Activated naive CD8-positive, alpha-beta T cell treated with anti-CD3 and anti-CD28 coated beads, Interleukin-2, amount 10 ng/mL, durations not matched to agents 7 days and 5 days (primary cell): Measurements from ENCODE around the gene PI4KA. TPM values are rescaled to one million over a fixed set of nuclear protein-coding genes. Genes with fewer than 3 reads are reported as not detected.
"Not testable (repeated sequence)": the region's sequence is repeated elsewhere in the genome, so short reads cannot be mapped to it uniquely, and the experiment has no call there.

Source experiments
- ATAC-seq: fragments of 150-1000 bp; cut with Tn5 transposase; one replicate; pipeline ENCODE4 v1.10.0; 2021; ENCODE audit warnings: low read depth, moderate library complexity
- POLR2A ChIA-PET: fragments of 350-600 bp; sonication (Branson Sonifier 250); formaldehyde crosslinking; loops from one replicate; lab custom pipeline; 2021; ENCODE audit warnings: antibody characterized with exemption; lab: Charles Lee
- DNase-seq: peaks from one replicate; pipeline ENCODE4 v3.0.0; 2021
- H3K27ac Mint-ChIP-seq: one replicate; pipeline ENCODE4 v1.8.0; 2022; ENCODE audit warnings: mild to moderate bottlenecking, mixed read lengths
- H3K27me3 Mint-ChIP-seq: one replicate; pipeline ENCODE4 v1.8.0; 2022; ENCODE audit warnings: mild to moderate bottlenecking, moderate library complexity, mixed read lengths
- H3K36me3 Mint-ChIP-seq: one replicate; pipeline ENCODE4 v1.8.0; 2021; ENCODE audit warnings: mild to moderate bottlenecking, mixed read lengths
- H3K4me1 Mint-ChIP-seq: one replicate; pipeline ENCODE4 v1.8.0; 2021; ENCODE audit warnings: mixed read lengths
- H3K4me3 Mint-ChIP-seq: one replicate; pipeline ENCODE4 v1.8.0; 2022; ENCODE audit warnings: mild to moderate bottlenecking, moderate library complexity, mixed read lengths
- H3K9me3 Mint-ChIP-seq: one replicate; pipeline ENCODE4 v1.8.0; 2021; ENCODE audit warnings: mixed read lengths
- total RNA-seq, 2 experiments: library from RNA; stranded (reverse); gene quantifications; one replicate each; pipeline ENCODE4 v1.2.3, GENCODE V29; 2021

PI4KA gene
- total RNA-seq, 2 experiments from 2014 or later: 100 to 106 TPM

DNA sequence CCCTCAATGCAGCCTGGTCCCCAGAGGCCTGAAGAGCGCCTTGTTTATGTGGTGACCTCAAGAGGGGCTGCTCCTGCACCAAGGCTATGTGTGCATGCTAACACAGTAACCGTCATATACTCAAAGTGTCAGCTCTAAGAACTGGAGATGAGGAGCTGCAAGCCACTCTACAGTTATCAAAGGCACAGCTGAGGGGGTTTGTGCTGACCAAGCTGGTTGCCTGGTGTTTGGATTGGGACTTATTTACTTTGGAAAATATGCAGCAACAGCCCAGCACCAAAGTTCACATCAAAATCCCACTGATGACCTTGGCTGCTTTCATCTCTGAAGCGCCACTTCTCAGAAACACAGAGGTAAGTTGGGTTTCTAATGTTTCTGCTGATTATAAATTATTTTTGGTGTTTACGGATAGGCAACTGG lies 84.8 kb downstream of the PI4KA start, which contains the start of gene SERPIND1:
Gene SERPIND1, plus strand, starts transcription at position 321 of the 420 bp plus-strand sequence. CDS start 5,200 bp downstream, outside the sequence.
- Mint-ChIP-seq H3K4me1 (peaks cover 8% of the 10 kb centered on the region), H3K27ac (no peak within 1 kb of the TSS), H3K9me3 (no peaks in the 10 kb centered on the region), H3K36me3 (peaks cover 3% of the 10 kb centered on the region), H3K4me3 (no peak within 1 kb of the TSS), H3K27me3 (no peaks in the 10 kb centered on the region)
- POLR2A ChIA-PET: no interaction called here
- DNase-seq (no peak), ATAC-seq (no peak)

DNA sequence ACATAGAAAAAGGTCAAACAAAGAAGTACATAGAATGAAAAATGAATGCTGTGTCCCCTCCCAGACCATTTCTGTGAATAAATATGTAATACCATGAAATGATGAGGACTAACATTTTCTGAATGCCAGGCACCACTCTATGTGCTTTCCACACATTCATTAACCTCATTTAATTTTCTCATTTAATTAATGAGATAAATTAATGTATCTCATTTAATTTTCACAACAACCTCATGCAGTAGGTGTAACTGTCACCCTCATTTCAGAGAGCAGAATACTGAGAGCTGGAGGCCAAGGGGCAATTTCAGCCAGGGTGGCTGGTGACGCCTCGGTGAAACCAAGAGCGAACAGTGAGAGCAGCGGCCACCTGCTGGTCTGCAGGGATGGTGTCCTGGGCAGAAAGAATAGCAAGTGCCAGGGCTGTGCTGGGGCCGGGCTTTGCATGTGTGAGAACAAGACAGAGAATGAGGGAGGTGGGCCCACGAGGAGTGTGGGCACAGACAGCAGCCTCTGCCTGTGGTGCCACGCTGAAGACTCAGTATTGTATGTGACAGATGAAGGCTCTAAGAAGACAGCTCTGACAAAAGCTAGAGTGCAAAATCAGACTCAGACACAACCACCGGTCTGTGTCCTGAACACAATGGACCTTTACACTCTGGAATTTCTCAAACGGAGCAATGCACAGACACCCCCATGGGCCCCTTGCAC lies 86.5 kb downstream of the PI4KA start:
- Mint-ChIP-seq H3K27ac (no peak overlapping the region), H3K4me3 (no peak overlapping the region), H3K27me3 (no peaks in the 10 kb centered on the region), H3K9me3 (no peaks in the 10 kb centered on the region), H3K4me1 (peaks cover 12% of the 10 kb centered on the region), H3K36me3 (peaks cover 6% of the 10 kb centered on the region)
- POLR2A ChIA-PET: no interaction called here
- no peak for DNase-seq
- ATAC-seq: no peak

GRCh38 chr22:20769496-20769826 lies 89.2 kb downstream of the PI4KA start:
- H3K27me3 Mint-ChIP-seq, H3K4me3 Mint-ChIP-seq, DNase-seq, H3K27ac Mint-ChIP-seq, ATAC-seq, POLR2A ChIA-PET, H3K9me3 Mint-ChIP-seq: not testable (repeated sequence)
- peaks cover 13% of the 10 kb centered on the region for H3K36me3 Mint-ChIP-seq
- H3K4me1 Mint-ChIP-seq: peaks cover 15% of the 10 kb centered on the region

- Mint-ChIP-seq H3K9me3 (no peaks in the 10 kb centered on the region), H3K4me1 (peaks cover 15% of the 10 kb centered on the region), H3K27ac (no peak overlapping the region), H3K27me3 (no peaks in the 10 kb centered on the region), H3K4me3 (no peak overlapping the region), H3K36me3 (peaks cover 15% of the 10 kb centered on the region)
- no peak for DNase-seq
- ATAC-seq: no peak
- POLR2A ChIA-PET: no interaction called here
Measured at GRCh38 chr22:20766530-20766929, 92.1 kb downstream of the PI4KA start.

DNA sequence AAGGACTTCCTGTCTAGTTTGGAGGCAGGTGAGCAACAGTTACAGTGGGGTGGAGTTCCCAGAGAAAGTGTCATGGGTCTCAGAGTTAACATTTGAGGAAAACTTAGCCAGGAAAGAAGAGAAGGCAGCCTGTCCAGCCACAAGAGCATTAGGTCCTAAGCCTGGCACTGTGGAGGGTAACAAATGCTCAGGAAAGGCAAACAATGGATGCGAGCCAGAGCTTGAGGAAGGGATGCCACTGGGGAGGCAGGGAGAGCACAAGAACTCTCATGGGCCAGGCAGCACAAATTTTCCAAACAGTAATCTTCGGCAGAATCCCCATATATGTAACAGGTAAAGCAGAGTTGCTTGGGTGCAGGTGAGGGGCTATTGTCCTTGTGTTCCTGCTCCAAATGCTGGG lies 92.7 kb downstream of the PI4KA start:
- POLR2A ChIA-PET: no interaction called here

DNA sequence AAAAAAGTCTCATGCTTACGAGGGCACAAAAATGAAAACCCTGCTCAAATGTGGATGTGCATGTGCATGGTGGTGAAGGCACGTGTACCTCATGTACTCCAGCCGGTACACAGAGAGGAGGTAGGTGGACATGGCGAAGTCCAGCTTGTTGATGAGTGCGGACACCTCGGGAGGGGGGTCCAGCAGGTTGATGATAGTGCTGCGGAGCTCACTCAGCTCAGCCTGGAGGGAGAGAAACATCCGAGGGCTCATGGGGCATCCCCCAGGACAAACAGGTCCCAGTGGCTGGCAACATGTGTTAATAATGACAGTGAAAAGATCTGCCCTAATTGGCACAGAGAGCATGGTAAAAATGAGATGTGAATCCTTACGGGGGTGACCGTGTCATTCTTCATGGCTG lies 93.9 kb downstream of the PI4KA start:
- H3K4me3 Mint-ChIP-seq: no peak overlapping the region
- peaks cover 15% of the 10 kb centered on the region for H3K4me1 Mint-ChIP-seq
- no peaks in the 10 kb centered on the region for H3K27me3 Mint-ChIP-seq
- H3K9me3 Mint-ChIP-seq: no peaks in the 10 kb centered on the region
- ATAC-seq (no peak), DNase-seq (no peak)
- H3K27ac Mint-ChIP-seq: no peak overlapping the region
- POLR2A ChIA-PET: no interaction called here
- peaks cover 17% of the 10 kb centered on the region for H3K36me3 Mint-ChIP-seq

More for the DNA sequence above, 92.7 kb downstream of the PI4KA start:
- no peaks in the 10 kb centered on the region for H3K27me3 Mint-ChIP-seq
- no peak overlapping the region for H3K4me3 Mint-ChIP-seq
- H3K4me1 Mint-ChIP-seq: peaks cover 15% of the 10 kb centered on the region
- ATAC-seq (no peak), DNase-seq (no peak)
- H3K36me3 Mint-ChIP-seq: peaks cover 15% of the 10 kb centered on the region
- H3K9me3 Mint-ChIP-seq: no peaks in the 10 kb centered on the region
- no peak overlapping the region for H3K27ac Mint-ChIP-seq

DNA sequence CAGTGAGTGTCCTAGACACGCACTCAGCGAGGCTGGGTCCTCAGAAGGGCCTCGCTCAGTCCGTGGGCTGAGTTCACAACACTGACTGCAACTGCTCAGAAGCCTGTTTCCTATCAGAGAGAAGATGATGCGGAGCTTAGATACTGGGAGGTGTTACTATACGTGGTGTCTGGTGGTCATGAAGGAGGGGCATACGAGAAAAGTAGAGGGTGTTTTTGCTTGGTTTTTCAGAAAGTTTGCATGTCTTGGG lies 94.2 kb downstream of the PI4KA start:
- DNase-seq (no peak), ATAC-seq (no peak)
- H3K9me3 Mint-ChIP-seq: no peaks in the 10 kb centered on the region
- peaks cover 14% of the 10 kb centered on the region for H3K4me1 Mint-ChIP-seq
- H3K27me3 Mint-ChIP-seq: no peaks in the 10 kb centered on the region
- no peak overlapping the region for H3K27ac Mint-ChIP-seq
- H3K4me3 Mint-ChIP-seq: no peak overlapping the region
- POLR2A ChIA-PET: no interaction called here
- peaks cover 17% of the 10 kb centered on the region for H3K36me3 Mint-ChIP-seq

DNA sequence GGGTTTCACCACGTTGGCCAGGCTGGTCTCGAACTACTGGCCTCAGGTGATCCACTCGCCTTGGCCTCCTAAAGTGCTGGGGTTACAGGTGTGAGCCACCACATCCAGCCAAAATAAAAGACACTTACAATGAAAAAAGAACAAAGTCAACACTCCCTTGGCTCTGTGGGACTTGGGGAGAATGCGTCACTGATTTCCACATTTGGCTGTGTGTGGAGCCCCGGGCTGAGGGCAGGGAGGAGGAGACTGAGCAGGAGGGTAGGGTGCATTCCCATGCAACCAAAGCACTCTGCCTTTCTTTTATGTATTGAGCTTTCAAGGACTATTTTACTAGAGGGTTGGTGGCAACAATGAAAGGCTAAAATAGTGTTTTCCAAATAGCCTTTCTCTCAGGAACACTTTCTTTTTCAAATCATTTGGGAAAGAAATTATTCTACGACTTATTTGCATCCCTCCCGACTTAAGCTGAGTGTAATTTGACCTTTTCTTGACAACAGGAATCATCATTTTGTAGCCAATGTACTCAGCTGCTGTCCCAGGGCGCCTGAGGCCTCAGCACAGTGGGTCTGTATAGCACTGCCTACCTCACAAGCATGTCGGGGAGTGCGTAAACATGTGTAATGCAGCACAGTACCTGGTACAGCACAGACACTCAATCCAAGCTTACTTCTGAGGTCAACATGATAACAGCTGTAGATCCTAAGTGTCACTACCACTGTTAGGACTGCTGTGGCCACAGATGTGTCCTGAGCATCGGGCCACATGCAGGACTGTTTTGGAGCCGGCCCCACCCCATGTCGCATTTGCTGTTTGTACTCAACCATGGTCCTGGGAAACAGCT lies 94.8 kb downstream of the PI4KA start:
- Mint-ChIP-seq H3K27ac (no peak overlapping the region), H3K36me3 (peaks cover 17% of the 10 kb centered on the region), H3K27me3 (no peaks in the 10 kb centered on the region), H3K4me1 (peaks cover 9% of the 10 kb centered on the region), H3K9me3 (no peaks in the 10 kb centered on the region), H3K4me3 (no peak overlapping the region)
- no peak for DNase-seq
- ATAC-seq: no peak
- POLR2A ChIA-PET: no interaction called here

- no peak overlapping the region for H3K27ac Mint-ChIP-seq
- H3K4me3 Mint-ChIP-seq: no peak overlapping the region
- H3K36me3 Mint-ChIP-seq: peaks cover 19% of the 10 kb centered on the region
- ATAC-seq: no peak
- no peak for DNase-seq
- POLR2A ChIA-PET: interaction anchor here (0.6 kb wide), 1 partner anchor 688 kb away, joined by 6 read pairs; no protein-coding TSS in a partner anchor
- no peaks in the 10 kb centered on the region for H3K27me3 Mint-ChIP-seq
- peaks cover 3% of the 10 kb centered on the region for H3K4me1 Mint-ChIP-seq
- H3K9me3 Mint-ChIP-seq: no peaks in the 10 kb centered on the region
Measured at GRCh38 chr22:20762233-20762796, 96.3 kb downstream of the PI4KA start.

DNA sequence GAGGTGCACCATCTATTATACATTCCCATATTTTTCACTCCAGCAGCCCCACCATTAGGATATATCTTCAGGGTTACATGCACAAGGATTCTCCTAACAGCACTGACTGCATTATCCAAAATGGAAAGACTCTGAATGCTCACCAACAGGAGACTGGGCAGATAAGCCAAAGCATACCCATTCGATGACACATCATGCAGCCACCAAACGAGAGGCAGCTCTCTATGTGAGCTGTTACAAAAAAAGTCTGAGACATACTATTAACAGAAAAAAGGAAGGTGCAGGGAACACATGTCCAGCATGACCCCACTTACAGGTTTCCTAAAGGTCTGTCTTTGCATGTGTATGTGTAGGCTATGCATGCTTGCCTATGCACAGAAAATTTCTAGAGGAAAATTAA lies 97.1 kb downstream of the PI4KA start:
- ATAC-seq (no peak), DNase-seq (no peak)
- no peaks in the 10 kb centered on the region for H3K9me3 Mint-ChIP-seq
- POLR2A ChIA-PET: no interaction called here
- no peak overlapping the region for H3K27ac Mint-ChIP-seq
- H3K36me3 Mint-ChIP-seq: peaks cover 22% of the 10 kb centered on the region
- peaks cover 3% of the 10 kb centered on the region for H3K4me1 Mint-ChIP-seq
- no peaks in the 10 kb centered on the region for H3K27me3 Mint-ChIP-seq
- no peak overlapping the region for H3K4me3 Mint-ChIP-seq

GRCh38 chr22:20760084-20760483 lies 98.5 kb downstream of the PI4KA start:
- DNase-seq (no peak), ATAC-seq (no peak)
- Mint-ChIP-seq H3K27me3 (no peaks in the 10 kb centered on the region), H3K9me3 (no peaks in the 10 kb centered on the region), H3K4me3 (no peak overlapping the region), H3K27ac (no peak overlapping the region), H3K4me1 (no peaks in the 10 kb centered on the region), H3K36me3 (peaks cover 20% of the 10 kb centered on the region)
- POLR2A ChIA-PET: no interaction called here

DNA sequence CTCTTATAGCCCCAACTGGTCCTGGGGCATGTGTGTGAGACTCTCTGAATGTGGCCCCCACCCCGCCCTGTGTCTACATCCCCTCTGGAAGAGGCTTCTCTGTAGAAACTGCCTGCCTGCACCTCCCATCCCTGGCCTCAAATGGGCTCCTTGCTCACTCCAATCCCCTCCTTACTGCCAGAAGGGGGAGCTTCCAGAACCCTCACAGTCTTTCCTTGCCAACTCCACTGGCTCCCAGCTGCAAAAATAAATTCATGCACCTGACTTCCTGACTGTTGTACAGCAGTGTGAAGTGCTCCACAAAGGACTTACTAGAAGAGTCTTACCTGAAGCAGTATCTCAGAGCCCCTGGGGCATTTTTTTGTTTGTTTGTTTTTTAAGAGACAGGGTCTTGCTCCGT lies 99.9 kb downstream of the PI4KA start:
- no peak overlapping the region for H3K27ac Mint-ChIP-seq
- H3K4me3 Mint-ChIP-seq: no peak overlapping the region
- peaks cover 14% of the 10 kb centered on the region for H3K36me3 Mint-ChIP-seq
- POLR2A ChIA-PET: no interaction called here
- no peaks in the 10 kb centered on the region for H3K9me3 Mint-ChIP-seq
- H3K27me3 Mint-ChIP-seq: no peaks in the 10 kb centered on the region
- no peak for ATAC-seq
- H3K4me1 Mint-ChIP-seq: no peaks in the 10 kb centered on the region
- no peak for DNase-seq

GRCh38 chr22:20756846-20757245 lies 101.8 kb downstream of the PI4KA start:
- Mint-ChIP-seq H3K27ac (no peak overlapping the region), H3K4me3 (no peak overlapping the region), H3K27me3 (no peaks in the 10 kb centered on the region), H3K36me3 (peaks cover 13% of the 10 kb centered on the region), H3K4me1 (no peaks in the 10 kb centered on the region), H3K9me3 (no peaks in the 10 kb centered on the region)
- no peak for ATAC-seq
- POLR2A ChIA-PET: no interaction called here
- DNase-seq: no peak

DNA sequence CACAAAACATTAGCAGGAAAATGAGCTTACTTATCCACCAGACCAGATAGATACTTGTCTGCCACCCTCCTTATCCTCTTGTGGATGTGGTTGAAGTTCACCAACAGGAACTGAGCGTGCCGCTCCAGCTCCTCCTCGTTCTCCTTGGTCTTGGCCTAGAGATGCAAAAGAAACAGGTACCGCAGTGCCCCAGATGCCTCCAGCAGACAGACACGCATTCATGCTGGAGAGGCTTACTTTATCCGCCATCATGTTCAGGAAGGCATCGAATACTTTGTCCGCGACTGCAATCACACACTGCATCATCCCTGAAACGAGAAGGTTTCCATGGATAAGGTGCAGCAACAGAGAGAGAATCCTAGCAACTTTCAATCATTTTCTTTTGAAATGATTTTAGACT lies 105.7 kb downstream of the PI4KA start:
- Mint-ChIP-seq H3K36me3 (peaks cover 13% of the 10 kb centered on the region), H3K4me3 (no peak overlapping the region), H3K9me3 (no peaks in the 10 kb centered on the region), H3K27me3 (no peaks in the 10 kb centered on the region), H3K27ac (peak overlapping the region; percentile 12), H3K4me1 (peaks cover 1% of the 10 kb centered on the region)
- no peak for DNase-seq
- POLR2A ChIA-PET: no interaction called here
- no peak for ATAC-seq
